22Rv1 (cell line): ENCODE measurements around the gene RAB40B.
A peak's percentile ranks its signal among the peaks of the same experiment; 100 is the strongest.

Experiments
- H3K27ac ChIP-seq: fragments of 450-650 bp; 2 replicates; pipeline ENCODE4 v1.5.1; 2017
- ZFX ChIP-seq: fragments of 450-650 bp; IDR thresholded peaks from 2 replicates; pipeline ENCODE4 v1.6.1; 2017; ENCODE audit warnings: antibody characterized with exemption, borderline replicate concordance
- TF ChIP-seq, protein P1 (sequence below): fragments of 450-650 bp; IDR thresholded peaks from 2 replicates; pipeline ENCODE4 v1.5.1; 2017; ENCODE audit warnings: mild to moderate bottlenecking

Gene RAB40B

DNA sequence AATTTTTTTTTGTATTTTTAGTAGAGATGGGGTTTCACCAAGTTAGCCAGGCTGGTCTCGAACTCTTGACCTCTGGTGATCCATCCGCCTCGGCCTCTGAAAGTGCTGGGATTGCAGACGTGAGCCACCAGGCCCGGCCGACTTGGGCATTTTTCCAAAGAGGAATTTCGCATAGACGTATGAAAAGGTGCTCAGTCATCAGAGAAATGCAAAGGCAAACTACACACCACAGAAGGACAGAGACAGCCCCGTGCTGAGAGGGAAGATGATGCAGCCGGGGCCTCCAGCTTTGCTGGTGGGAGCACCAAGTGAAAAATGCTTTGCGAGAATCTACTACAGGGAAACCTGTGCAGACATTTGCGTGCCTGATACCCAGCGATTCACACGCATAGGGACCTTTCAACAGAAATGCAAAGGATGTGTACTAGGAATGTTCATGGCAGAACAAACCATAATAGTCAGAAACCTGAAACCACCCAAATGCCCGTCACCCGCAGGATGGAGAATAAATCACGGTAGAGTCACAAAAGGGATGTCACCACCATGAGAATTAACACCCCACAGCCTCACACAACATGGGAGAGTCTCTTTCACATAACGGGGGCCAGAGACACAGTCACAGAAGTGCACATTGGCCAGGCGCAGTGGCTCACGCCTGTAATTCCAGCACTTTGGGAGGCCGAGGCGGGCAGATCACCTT lies 5.2 kb downstream of the RAB40B start:
- H3K27ac ChIP-seq: no peak overlapping the region
- TF ChIP-seq, protein P1, sequence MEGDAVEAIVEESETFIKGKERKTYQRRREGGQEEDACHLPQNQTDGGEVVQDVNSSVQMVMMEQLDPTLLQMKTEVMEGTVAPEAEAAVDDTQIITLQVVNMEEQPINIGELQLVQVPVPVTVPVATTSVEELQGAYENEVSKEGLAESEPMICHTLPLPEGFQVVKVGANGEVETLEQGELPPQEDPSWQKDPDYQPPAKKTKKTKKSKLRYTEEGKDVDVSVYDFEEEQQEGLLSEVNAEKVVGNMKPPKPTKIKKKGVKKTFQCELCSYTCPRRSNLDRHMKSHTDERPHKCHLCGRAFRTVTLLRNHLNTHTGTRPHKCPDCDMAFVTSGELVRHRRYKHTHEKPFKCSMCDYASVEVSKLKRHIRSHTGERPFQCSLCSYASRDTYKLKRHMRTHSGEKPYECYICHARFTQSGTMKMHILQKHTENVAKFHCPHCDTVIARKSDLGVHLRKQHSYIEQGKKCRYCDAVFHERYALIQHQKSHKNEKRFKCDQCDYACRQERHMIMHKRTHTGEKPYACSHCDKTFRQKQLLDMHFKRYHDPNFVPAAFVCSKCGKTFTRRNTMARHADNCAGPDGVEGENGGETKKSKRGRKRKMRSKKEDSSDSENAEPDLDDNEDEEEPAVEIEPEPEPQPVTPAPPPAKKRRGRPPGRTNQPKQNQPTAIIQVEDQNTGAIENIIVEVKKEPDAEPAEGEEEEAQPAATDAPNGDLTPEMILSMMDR: no peak
- no peak for TF ChIP-seq ZFX

DNA sequence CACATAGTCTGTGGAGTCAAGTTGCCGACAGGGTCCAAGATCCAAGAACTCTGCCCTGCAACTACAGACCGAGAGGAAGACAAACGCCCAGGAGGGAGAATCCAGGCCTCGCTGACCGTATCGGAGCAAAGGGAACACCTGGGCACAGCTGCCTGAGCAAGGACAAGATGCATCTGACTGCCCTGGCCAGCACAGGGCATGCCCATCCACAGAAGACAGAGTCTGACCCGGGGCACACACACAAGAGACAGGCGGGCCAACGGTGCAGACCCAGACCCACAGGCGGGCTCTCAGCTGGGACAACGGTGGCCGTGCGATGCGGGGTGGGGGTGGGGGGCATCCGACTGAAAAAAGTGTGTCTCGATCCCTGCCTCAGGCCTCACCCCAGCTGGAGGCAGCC lies 6.2 kb downstream of the RAB40B start:
- no peak overlapping the region for H3K27ac ChIP-seq
- no peak for TF ChIP-seq ZFX
- TF ChIP-seq, protein P1: no peak

DNA sequence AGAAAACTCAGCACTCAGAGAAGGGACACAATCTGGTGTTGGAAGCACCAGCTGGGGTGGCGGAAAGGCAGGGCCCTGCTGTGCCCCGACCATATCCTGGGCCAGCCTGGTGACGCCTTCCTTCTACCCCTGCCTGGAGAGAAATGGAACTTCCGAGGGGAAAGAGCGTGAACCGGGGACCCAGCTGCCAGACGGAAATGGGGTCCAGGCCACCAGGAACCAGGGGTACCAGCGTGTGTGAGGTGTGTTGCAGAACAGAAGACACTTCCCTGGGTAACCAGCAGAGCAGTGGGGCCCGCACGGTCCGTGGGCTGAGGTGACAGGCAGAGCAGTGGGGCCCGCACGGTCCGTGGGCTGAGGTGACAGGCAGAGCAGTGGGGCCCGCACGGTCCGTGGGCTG lies 6.8 kb downstream of the RAB40B start:
- TF ChIP-seq ZFX: no peak
- TF ChIP-seq, protein P1: no peak
- no peak overlapping the region for H3K27ac ChIP-seq

DNA sequence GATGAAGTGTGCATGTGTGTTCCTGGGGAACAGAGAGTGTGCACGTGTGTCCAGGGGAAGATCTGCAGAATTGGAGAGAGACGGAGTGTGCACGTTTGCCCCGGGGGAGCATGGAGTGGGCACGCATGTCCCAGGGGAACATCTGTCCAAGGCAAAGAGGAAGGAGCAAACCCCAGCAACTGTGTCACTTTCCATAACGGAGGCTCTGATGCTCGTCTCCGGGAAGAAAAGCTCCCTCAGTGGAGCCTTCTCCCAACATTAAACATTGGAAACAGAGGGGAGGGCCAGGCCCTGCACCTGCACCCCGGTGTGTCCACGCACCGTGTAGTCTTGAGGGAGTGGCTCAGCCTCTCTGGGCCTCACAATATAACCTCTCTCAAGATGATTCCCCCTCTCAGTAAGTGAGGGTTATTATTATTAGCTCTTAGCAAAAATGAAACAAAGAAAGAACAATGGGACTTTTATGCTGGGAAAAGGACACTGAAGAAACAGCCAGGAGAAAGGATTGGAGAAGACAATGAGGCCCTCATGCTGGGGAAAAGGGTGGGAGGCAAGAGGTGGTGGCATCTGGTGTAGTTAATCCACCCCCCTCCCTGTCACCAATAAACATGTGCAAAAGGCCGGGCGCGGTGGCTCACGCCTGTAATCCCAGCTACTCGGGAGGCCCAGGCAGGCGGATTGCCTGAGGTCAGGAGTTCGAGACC lies 7.6 kb downstream of the RAB40B start:
- TF ChIP-seq ZFX: no peak
- TF ChIP-seq, protein P1: no peak
- H3K27ac ChIP-seq: no peak overlapping the region

GRCh38 chr17:82689077-82689476 lies 9.4 kb downstream of the RAB40B start:
- TF ChIP-seq, protein P1: no peak
- no peak for TF ChIP-seq ZFX
- H3K27ac ChIP-seq: no peak overlapping the region

DNA sequence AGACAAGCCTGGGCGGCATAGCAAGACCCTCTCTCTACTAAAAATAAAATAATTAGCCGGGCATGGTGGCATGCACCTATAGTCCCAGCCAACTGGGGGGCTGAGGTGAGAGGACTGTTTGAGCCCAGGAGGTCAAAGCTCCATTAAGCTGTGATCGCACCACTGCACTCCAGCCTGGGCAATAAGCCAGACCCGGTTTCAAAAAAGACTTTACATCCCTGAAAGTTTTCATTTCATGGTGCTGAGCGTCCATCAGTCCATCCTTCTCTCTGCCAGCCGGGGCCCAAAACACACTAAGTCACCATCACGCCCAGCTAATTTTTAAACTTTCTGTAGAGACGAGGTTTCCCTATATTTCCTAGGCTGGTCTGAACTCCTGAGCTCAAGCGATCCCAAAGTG lies 10.6 kb downstream of the RAB40B start:
- peak overlapping the region; percentile 54 for H3K27ac ChIP-seq
- TF ChIP-seq, protein P1: no peak
- no peak for TF ChIP-seq ZFX

- TF ChIP-seq, protein P1: no peak
- TF ChIP-seq ZFX: no peak
- H3K27ac ChIP-seq: peak overlapping the region; percentile 54
Measured at GRCh38 chr17:82687375-82687861, 11.1 kb downstream of the RAB40B start.
